Common myeloid progenitor, CD34-positive (primary cell): ENCODE results near the gene SCNN1G.

ENCODE experiments used
- CTCF ChIA-PET: fragments of 350-600 bp; sonication (Branson Sonifier 250); formaldehyde crosslinking; loops from one replicate; lab custom pipeline; 2021; ENCODE audit warnings: antibody characterized with exemption; lab: Charles Lee
- POLR2A ChIA-PET: fragments of 350-600 bp; sonication (Branson Sonifier 250); formaldehyde crosslinking; loops from one replicate; lab custom pipeline; 2021; ENCODE audit warnings: antibody characterized with exemption; lab: Charles Lee
- DNase-seq, 3 donors: peaks; one replicate each; pipeline versions ENCODE4 v3.0.0 to v3.0.0-alpha.2; 2013
- H3K27ac ChIP-seq, 2 experiments: 1 replicate in 1 of 2; 2 replicates in 1 of 2; pipeline ENCODE4 v1.7.0; 2013; ENCODE audit warnings: inconsistent platforms in 2 of 2, low read length in 2 of 2, mild to moderate bottlenecking in 2 of 2, low read depth in 1 of 2, moderate library complexity in 1 of 2; ENCODE audit not compliant: severe bottlenecking in 2 of 2, insufficient read depth in 1 of 2, poor library complexity in 1 of 2
- H3K27me3 ChIP-seq, 5 experiments: replicated peaks in 2 of 5; 1 replicate in 3 of 5; 2 replicates in 2 of 5; pipeline versions ENCODE4 v1.6.1 to v1.7.0; 2013; ENCODE audit warnings: low read length in 4 of 5, mild to moderate bottlenecking in 2 of 5, moderate library complexity in 2 of 5, inconsistent platforms in 1 of 5; ENCODE audit not compliant: insufficient read depth in 5 of 5, control insufficient read depth in 4 of 5
- H3K36me3 ChIP-seq, 4 experiments: 1 replicate in 2 of 4; 2 replicates in 2 of 4; pipeline versions ENCODE4 v1.6.1 to v1.7.0; 2013; ENCODE audit warnings: low read length in 3 of 4, control low read depth in 1 of 4, mild to moderate bottlenecking in 1 of 4; ENCODE audit not compliant: control insufficient read depth in 4 of 4, insufficient read depth in 4 of 4
- H3K4me1 ChIP-seq, 4 experiments: 1 replicate in 3 of 4; 2 replicates in 1 of 4; pipeline versions ENCODE4 v1.6.1 to v1.7.1; 2013; ENCODE audit warnings: low read length in 3 of 4, mild to moderate bottlenecking in 3 of 4, control low read depth in 1 of 4, inconsistent platforms in 1 of 4, moderate library complexity in 1 of 4; ENCODE audit not compliant: control insufficient read depth in 4 of 4, insufficient read depth in 4 of 4; ENCODE audit errors: control extremely low read depth in 1 of 4
- H3K4me3 ChIP-seq, 7 experiments: 1 replicate in 4 of 7; 2 replicates in 3 of 7; pipeline versions ENCODE4 v1.5.1 to v1.7.0; 2013; ENCODE audit warnings: mild to moderate bottlenecking in 7 of 7, low read length in 6 of 7, moderate library complexity in 6 of 7, inconsistent platforms in 2 of 7, low read depth in 2 of 7, control low read depth in 1 of 7; ENCODE audit not compliant: insufficient read depth in 4 of 7, control insufficient read depth in 1 of 7; ENCODE audit errors: extremely low read depth in 1 of 7
- H3K9me3 ChIP-seq, 5 experiments: 1 replicate in 4 of 5; 2 replicates in 1 of 5; pipeline versions ENCODE4 v1.6.1 to v1.7.1; 2013; ENCODE audit warnings: low read length in 4 of 5, mild to moderate bottlenecking in 2 of 5, inconsistent platforms in 1 of 5, low read depth in 1 of 5, moderate library complexity in 1 of 5; ENCODE audit not compliant: control insufficient read depth in 4 of 5, insufficient read depth in 2 of 5; ENCODE audit errors: control extremely low read depth in 1 of 5
- WGBS: methylation state at CpG from one replicate; pipeline ENCODE4 v1.1.5; 2013; ENCODE audit not compliant: insufficient coverage; 5-methylcytosine and 5-hydroxymethylcytosine counted together

Gene SCNN1G

DNA sequence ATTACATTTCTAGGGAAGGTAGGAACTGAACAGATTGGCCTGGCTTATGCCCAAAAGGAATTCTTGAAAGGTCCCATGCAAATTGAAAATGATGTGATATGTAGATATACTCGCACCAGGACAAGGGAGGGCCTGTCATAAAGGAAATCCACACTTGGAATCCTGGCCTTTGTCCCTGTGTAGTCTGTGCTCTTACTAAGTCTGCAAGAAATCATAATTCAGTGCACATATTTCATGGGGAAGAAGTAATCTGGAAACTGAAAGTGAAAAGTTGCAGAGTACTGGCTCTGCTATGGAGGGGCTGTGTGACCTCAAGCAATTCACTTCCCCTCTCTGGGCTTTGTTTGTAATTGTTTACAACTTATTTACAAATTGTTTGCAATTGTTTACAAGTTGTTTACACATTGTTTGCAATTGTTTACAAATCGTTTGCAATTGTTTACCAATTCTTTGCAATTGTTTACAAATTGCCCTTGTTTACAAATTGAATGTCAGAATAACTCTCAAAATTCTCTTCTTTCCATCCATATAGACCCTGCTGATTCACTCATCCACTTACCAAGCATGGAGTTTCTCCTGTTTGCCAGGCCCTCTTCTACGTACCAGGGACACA lies 12.9 kb downstream of the SCNN1G start:
- Histone ChIP-seq H3K4me1 (no peaks in the 10 kb centered on the region), H3K4me3 (no peak overlapping the region), H3K27ac (no peak overlapping the region), H3K9me3 (no peaks in the 10 kb centered on the region), H3K27me3 (peaks cover 2 to 13% (median 3%) of the 10 kb centered on the region in 5 experiments), H3K36me3 (no peaks in the 10 kb centered on the region)
- ChIA-PET CTCF (no interaction called here), POLR2A (no interaction called here)
- 100% methylated on average over 1 of the region's 3 CpGs for WGBS
- no peak for DNase-seq

GRCh38 chr16:23196539-23196938 lies 14.0 kb downstream of the SCNN1G start:
- H3K27me3 ChIP-seq, result peaks cover 2 to 17% (median 3%) of the 10 kb centered on the region in 5 experiments
- POLR2A ChIA-PET, result no interaction called here
- H3K27ac ChIP-seq, result no peak overlapping the region
- H3K4me1 ChIP-seq, result no peaks in the 10 kb centered on the region
- CTCF ChIA-PET, result no interaction called here
- WGBS, result 40% methylated on average over 4 of the region's 5 CpGs
- H3K36me3 ChIP-seq, result no peaks in the 10 kb centered on the region
- H3K9me3 ChIP-seq, result no peaks in the 10 kb centered on the region
- H3K4me3 ChIP-seq, result no peak overlapping the region
- DNase-seq, result no peak

DNA sequence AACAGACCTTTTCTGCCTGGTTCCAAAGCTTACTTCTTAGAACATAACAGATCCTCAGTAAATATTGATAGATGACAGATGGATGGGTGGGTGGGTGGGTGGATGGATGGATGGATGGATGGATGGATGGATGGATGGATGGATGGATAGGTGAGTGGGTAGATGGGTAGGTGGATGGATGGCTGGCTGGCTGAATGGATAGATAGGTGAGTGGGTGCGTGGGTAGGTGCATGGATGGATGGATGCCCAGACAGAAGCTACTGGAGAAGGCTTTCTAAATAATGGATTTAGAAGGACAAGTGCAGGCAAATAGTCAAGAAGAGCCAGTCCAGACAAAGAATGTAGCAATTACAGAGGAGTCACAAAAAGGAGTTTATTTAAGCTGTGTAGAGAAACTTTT lies 19.6 kb downstream of the SCNN1G start:
- Histone ChIP-seq H3K27ac (no peak overlapping the region), H3K4me3 (no peak overlapping the region), H3K27me3 (peaks cover 0 to 28% (median 2%) of the 10 kb centered on the region in 5 experiments), H3K4me1 (no peaks in the 10 kb centered on the region), H3K36me3 (no peaks in the 10 kb centered on the region), H3K9me3 (no peaks in the 10 kb centered on the region)
- DNase-seq, result no peak
- WGBS, result 100% methylated on average over 1 of the region's 1 CpG
- POLR2A ChIA-PET, result interaction anchor here (0.6 kb wide), 1 partner anchor 128 kb away, joined by 3 read pairs; no protein-coding TSS in a partner anchor
- CTCF ChIA-PET, result no interaction called here

GRCh38 chr16:23206986-23207385 lies 24.4 kb downstream of the SCNN1G start:
- Histone ChIP-seq H3K4me1 (no peaks in the 10 kb centered on the region), H3K36me3 (no peaks in the 10 kb centered on the region), H3K27me3 (peaks cover 0 to 23% (median 2%) of the 10 kb centered on the region in 5 experiments), H3K27ac (no peak overlapping the region), H3K9me3 (no peaks in the 10 kb centered on the region), H3K4me3 (no peak overlapping the region)
- WGBS, result 79% methylated on average over 7 of the region's 7 CpGs
- DNase-seq, result no peak
- POLR2A ChIA-PET, result no interaction called here
- CTCF ChIA-PET, result no interaction called here

DNA sequence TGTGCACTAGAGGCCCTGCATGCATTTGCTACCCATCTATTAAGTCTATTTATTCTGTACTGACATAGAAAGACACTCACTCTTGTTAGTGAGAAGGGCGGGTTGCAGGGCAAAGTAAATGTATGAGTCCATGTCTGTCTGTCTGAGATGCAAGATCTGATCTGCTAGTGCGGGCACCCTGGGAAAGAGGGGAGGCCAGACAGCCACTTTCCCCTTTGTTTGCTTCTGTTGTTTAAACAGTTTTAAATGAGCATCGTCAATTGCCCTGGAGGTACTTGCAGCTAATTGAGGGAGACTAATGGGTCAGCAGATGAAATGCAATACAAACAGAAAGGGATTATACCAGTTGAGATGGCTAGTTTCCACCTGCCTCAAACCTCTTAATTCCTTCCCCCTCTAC lies 24.9 kb downstream of the SCNN1G start:
- Histone ChIP-seq H3K9me3 (no peaks in the 10 kb centered on the region), H3K27me3 (peaks cover 0 to 20% (median 2%) of the 10 kb centered on the region in 5 experiments), H3K27ac (no peak overlapping the region), H3K4me1 (no peaks in the 10 kb centered on the region), H3K4me3 (no peak overlapping the region), H3K36me3 (no peaks in the 10 kb centered on the region)
- ChIA-PET CTCF (no interaction called here), POLR2A (no interaction called here)
- 78% methylated on average over 3 of the region's 3 CpGs for WGBS
- DNase-seq, result no peak

DNA sequence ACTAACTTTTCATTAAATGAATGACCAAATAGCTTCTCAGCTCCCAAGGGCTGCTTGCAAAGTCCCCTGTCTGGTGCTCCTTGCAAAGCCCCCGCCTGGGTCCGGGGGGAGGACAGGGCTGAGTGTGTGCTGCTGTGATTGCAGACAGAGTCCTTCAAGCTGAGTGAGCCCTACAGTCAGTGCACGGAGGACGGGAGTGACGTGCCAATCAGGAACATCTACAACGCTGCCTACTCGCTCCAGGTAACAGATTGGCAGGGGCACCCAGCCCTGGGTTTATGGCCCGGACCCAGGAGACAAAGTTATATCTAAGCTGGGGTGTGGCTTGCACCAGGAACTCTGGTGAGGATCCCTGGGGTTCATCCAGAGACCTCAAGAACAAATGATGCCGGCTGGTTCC lies 27.1 kb downstream of the SCNN1G start:
- H3K4me3 ChIP-seq, result no peak overlapping the region
- 91% methylated on average over 9 of the region's 9 CpGs for WGBS
- no peak for DNase-seq
- H3K36me3 ChIP-seq, result no peaks in the 10 kb centered on the region
- ChIA-PET POLR2A (no interaction called here), CTCF (no interaction called here)
- no peaks in the 10 kb centered on the region for H3K9me3 ChIP-seq
- H3K27me3 ChIP-seq, result peaks cover 0 to 18% (median 2%) of the 10 kb centered on the region in 5 experiments
- no peak overlapping the region for H3K27ac ChIP-seq
- H3K4me1 ChIP-seq, result no peaks in the 10 kb centered on the region

DNA sequence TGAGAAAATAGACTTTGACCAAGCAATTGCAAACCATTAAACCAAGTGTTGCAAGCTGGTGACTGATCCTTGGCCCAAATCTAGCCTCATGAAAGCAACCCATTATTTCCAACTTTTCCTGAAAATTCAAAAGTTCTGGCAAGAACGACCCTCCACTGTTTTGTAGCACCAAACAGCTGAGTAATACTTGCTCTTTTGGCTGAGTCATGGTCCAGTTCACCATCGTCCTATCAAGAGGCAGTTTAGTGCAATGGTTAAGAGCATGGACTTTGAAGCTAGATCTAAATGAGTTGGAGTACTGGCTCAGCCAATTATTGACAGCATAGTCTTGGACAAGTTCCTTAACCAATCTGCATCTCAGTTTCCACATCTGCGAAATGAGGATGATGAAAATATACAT lies 31.3 kb downstream of the SCNN1G start:
- WGBS, result 75% methylated on average over 2 of the region's 3 CpGs
- no peaks in the 10 kb centered on the region for H3K4me1 ChIP-seq
- H3K27ac ChIP-seq, result no peak overlapping the region
- H3K36me3 ChIP-seq, result no peaks in the 10 kb centered on the region
- H3K4me3 ChIP-seq, result no peak overlapping the region
- H3K9me3 ChIP-seq, result no peaks in the 10 kb centered on the region
- DNase-seq, result no peak
- POLR2A ChIA-PET, result no interaction called here
- peaks cover 0 to 5% (median under 1%) of the 10 kb centered on the region in 5 experiments for H3K27me3 ChIP-seq
- CTCF ChIA-PET, result no interaction called here
